Measurements from ENCODE around the gene COX8A. TPM values are rescaled to one million over a fixed set of nuclear protein-coding genes. Genes with fewer than 3 reads are reported as not detected.

Gene COX8A
- total and polyA plus RNA-seq, 2 of the 13 experiments (the other 11 are each of a cell fraction or from before 2014, with no cell fraction given): 202 to 406 TPM

GRCh38 chr11:63944987-63945386 lies 29.4 kb upstream of the COX8A start (continued):
- no peak for TF ChIP-seq ZNF484 (CRISPR knock-in tag; IDR thresholded peaks at IDR 0.05; ENCODE audit: borderline replicate concordance, low read depth)
- TF ChIP-seq E2F2 (CRISPR knock-in tag; IDR thresholded peaks at IDR 0.05; ENCODE audit: borderline replicate concordance): no peak
- no peak for TF ChIP-seq ZBTB25 (CRISPR knock-in tag; IDR thresholded peaks at IDR 0.05)
- TF ChIP-seq KMT2A (CRISPR knock-in tag; IDR thresholded peaks at IDR 0.05): no peak
- TF ChIP-seq PATZ1 (CRISPR knock-in tag; IDR thresholded peaks at IDR 0.05): peak; percentile 77
- no peak for TF ChIP-seq SKI (IDR thresholded peaks at IDR 0.05; ENCODE audit: partially characterized antibody)
- peak; percentile 46; the same call in 1 of the 2 replicates for TF ChIP-seq GATAD2A (CRISPR knock-in tag; IDR thresholded peaks at IDR 0.05)
- no peak for TF ChIP-seq ZBTB8A (CRISPR knock-in tag; IDR thresholded peaks at IDR 0.05; ENCODE audit: borderline replicate concordance, low read depth)
- no peak for TF ChIP-seq ZNF629 (CRISPR knock-in tag; conservative IDR thresholded peaks at IDR 0.05)
- no peak for TF ChIP-seq CREB1 (IDR thresholded peaks at IDR 0.05)
- TF ChIP-seq CREB1 (CRISPR knock-in tag; IDR thresholded peaks at IDR 0.05): 0 out of 2 replicates have a peak, but pooled peaks have one; percentile 35
- TF ChIP-seq KDM1A (CRISPR knock-in tag; IDR thresholded peaks at IDR 0.05): no peak
- no peak for TF ChIP-seq ZNF607 (CRISPR knock-in tag; IDR thresholded peaks at IDR 0.05; ENCODE audit: borderline replicate concordance)
- no peak for TF ChIP-seq PBX3 (CRISPR knock-in tag; IDR thresholded peaks at IDR 0.05; ENCODE audit: borderline replicate concordance)
- no peak for TF ChIP-seq ZKSCAN8 (CRISPR knock-in tag; IDR thresholded peaks at IDR 0.05; ENCODE audit: borderline replicate concordance)
- no peak for TF ChIP-seq ZNF251 (CRISPR knock-in tag; IDR thresholded peaks at IDR 0.05)
- no peak for TF ChIP-seq PAF1 (CRISPR knock-in tag; IDR thresholded peaks at IDR 0.05)
- no peak for TF ChIP-seq ZFP36L1 (CRISPR knock-in tag; IDR thresholded peaks at IDR 0.05)
- no peak for TF ChIP-seq BCLAF1 (IDR thresholded peaks at IDR 0.05)
- TF ChIP-seq KLF11 (CRISPR knock-in tag; IDR thresholded peaks at IDR 0.05): no peak
- TF ChIP-seq HMGA1 (CRISPR knock-in tag; conservative IDR thresholded peaks at IDR 0.05): no peak
- TF ChIP-seq GATAD1 (CRISPR knock-in tag; IDR thresholded peaks at IDR 0.05): no peak
- TF ChIP-seq ZEB1 (IDR thresholded peaks at IDR 0.05; ENCODE audit: insufficient replicate concordance, low read depth): no peak
- TF ChIP-seq ZNF296 (CRISPR knock-in tag; conservative IDR thresholded peaks at IDR 0.05): no peak
- 0 out of 2 replicates have a peak, but pooled peaks have one; percentile 39 for TF ChIP-seq NFKB2 (CRISPR knock-in tag; IDR thresholded peaks at IDR 0.05; ENCODE audit: borderline replicate concordance)

All from HepG2 (cell line).